Measurements from ENCODE around the gene PADI2.

PADI2 gene

DNA sequence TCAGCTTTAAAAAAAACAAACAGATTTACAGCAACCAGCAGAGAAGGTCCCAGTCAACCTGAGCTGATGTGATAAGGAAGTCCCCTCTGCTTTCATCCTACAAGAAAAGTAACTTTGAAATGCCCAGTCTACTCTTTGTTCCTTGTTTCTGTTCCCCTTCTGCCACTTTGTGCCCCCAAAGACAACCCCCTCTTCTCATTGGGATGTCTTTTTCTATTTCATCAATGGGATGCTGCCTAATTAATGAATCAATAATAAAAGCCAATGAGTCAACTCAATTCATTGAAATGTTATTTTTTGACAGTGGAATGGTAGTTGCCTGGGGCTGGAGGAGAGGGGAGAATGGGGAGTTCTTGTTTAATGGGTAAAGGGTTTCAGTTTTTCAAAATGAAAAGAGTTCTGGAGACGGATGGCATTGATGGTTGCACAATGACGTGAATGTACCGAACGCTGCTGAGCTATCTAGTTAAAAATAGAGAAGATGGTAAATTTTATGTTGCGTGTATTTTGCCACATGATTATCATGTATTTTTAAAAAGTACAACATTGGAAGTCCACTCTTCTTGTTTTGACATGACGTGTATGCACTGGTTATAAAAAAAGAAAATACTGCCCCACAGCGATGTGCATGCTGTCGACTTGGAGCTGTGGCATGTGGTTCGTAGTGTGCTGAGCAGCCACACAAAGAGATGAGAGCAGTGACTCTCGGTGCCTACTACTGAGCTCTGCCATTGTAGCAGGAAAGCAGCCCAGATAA is 22.4 kb upstream of the PADI2 start:
- DNase-seq (ENCODE audit: extremely low spot score, insufficient read length, low read depth) (no peak), FAIRE-seq (peak; percentile 85)

- FAIRE-seq, result peak; percentile 49
- no peak for DNase-seq (ENCODE audit: extremely low spot score, insufficient read length, low read depth)
Measured at GRCh38 chr1:17140279-17140678, 21.0 kb upstream of the PADI2 start.

DNA sequence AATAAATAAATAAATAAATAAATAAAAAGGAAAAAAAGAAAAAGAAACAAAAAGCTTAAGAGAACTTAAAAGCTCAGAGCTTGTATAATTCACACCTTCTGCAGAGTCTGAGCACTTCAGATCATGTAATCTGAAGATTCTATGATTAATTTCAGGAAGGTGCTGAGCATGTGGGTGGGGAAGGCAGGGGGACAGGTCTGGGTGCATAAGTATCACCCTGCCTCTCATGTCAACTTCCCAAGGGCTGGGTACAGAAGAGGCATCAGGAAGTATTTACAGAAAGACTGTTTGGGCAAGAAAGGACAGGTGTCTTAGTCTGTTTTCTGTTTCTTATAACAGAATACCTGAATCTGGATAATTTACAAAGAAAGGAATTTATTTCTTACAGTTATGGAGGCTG is 20.4 kb upstream of the PADI2 start:
- FAIRE-seq, result peak; percentile 35
- no peak for DNase-seq (ENCODE audit: extremely low spot score, insufficient read length, low read depth)

DNA sequence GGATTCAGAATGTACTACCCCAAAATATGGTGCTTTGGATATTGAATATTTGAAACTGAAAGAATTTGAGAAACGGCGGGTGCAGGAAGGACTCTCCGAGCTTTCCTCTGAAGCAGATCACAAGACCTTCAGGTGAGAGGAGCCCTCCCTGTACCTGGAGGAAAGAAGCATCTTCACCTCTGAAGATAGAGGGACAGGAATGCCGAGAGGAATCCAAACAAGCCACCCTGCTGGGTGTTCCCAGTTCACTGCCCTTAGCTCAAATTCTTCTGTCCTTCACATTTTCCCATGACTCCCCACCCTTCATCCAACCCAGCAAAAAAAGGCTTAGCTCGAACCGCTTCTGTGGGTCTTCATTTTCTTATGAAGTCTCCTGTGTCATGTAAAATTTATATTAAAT is 18.2 kb upstream of the PADI2 start:
- FAIRE-seq (no peak), DNase-seq (ENCODE audit: extremely low spot score, insufficient read length, low read depth) (no peak)

- DNase-seq (ENCODE audit: extremely low spot score, insufficient read length, low read depth), result no peak
- FAIRE-seq, result no peak
Measured at GRCh38 chr1:17136936-17137335, 17.7 kb upstream of the PADI2 start.

DNA sequence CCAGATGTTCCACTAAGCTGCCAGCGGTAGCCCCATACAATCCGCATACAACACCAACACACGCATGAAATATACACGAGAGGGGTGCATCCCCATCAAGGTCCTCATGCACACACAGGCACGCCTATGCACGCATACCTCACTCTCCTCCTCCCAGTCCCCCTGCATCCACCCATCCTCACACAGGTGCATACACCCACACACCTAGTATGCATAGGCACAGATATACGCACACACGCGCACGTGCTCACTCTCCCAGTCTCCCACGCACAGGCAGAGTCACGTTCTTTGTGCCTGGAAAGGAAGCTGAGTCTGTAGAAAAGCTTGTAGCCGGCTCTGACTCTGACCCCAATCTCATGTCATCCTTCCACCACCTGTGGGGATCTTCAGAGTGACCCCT is 16.9 kb upstream of the PADI2 start:
- no peak for FAIRE-seq
- DNase-seq (ENCODE audit: extremely low spot score, insufficient read length, low read depth), result no peak

DNA sequence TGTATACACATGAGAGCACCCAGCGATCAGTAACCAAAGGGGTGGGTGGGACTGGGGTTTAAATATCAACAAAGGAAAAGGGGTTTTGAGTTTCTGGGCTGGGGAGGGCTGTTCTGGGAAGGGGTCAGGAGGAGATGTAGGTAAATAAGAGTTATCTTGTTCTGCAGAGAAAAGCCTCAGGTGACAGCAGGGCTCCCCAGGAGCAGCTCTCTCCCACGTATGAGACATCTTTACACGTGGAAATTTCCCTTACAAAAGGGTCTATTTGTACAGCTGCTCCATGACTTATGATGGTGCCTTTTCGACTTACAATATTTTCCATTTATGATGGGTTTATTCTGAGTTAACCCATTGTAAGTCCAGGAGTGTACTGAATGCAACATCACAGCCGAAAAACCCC is 16.3 kb upstream of the PADI2 start:
- no peak for DNase-seq (ENCODE audit: extremely low spot score, insufficient read length, low read depth)

GRCh38 chr1:17134724-17135123 is 15.5 kb upstream of the PADI2 start:
- no peak for DNase-seq (ENCODE audit: extremely low spot score, insufficient read length, low read depth)
- FAIRE-seq, result no peak

More for the DNA sequence above, 16.3 kb upstream of the PADI2 start:
- FAIRE-seq, result no peak

GRCh38 chr1:17134034-17134433 is 14.8 kb upstream of the PADI2 start:
- FAIRE-seq (no peak), DNase-seq (ENCODE audit: extremely low spot score, insufficient read length, low read depth) (no peak)

GRCh38 chr1:17130138-17130635 is 10.9 kb upstream of the PADI2 start:
- no peak for DNase-seq (ENCODE audit: extremely low spot score, insufficient read length, low read depth)
- no peak for FAIRE-seq

GRCh38 chr1:17128361-17128760 is 9.1 kb upstream of the PADI2 start:
- FAIRE-seq (peak; percentile 48), DNase-seq (ENCODE audit: extremely low spot score, insufficient read length, low read depth) (no peak)

GRCh38 chr1:17125756-17126237 is 6.5 kb upstream of the PADI2 start:
- FAIRE-seq, result peak; percentile 91

DNA sequence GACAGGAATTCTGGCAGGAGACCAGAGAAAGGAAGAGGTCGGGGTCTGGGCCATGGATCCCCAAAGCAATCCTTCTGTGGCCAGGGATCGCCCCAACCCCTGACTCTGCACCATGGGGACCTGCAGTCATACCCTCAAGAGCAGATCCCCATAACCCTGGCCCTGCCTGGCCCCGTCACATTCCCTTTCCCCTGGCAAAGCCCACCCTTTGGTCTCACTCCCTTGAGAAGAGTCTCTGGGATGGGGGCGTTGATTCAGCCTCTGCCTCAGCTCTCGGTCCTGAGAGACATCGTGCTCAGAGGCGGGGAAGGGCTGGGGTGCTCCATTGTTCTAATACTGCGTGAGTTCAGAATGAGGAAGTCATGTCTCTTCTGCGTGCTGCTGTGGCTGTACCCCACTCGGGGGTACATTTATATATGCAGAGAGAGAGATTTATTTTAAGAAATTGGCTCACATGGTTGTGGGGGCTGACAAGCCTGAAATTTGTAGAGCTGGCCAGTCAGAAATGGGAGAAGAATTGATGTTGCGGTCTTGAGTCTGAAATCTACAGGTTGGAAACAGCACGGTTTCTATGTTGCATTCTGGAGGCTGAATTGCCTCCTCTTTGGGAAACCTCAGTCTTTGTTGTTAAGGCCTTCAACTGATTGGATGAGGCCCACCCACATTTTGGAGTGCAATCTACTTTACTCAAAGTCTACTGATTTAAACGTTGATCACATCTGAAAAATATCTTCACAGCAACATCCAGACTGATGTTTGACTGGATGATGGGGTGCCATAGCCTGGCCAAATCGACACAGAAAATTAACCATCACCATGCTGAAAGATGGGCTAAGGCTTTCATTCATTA is 4.2 kb upstream of the PADI2 start:
- DNase-seq (ENCODE audit: extremely low spot score, insufficient read length, low read depth) (no peak), FAIRE-seq (no peak)

More at GRCh38 chr1:17125756-17126237, 6.5 kb upstream of the PADI2 start:
- peak; percentile 62 for DNase-seq (ENCODE audit: extremely low spot score, insufficient read length, low read depth)

- FAIRE-seq (no peak), DNase-seq (ENCODE audit: extremely low spot score, insufficient read length, low read depth) (no peak)
Measured at GRCh38 chr1:17122521-17123164, 3.4 kb upstream of the PADI2 start.

DNA sequence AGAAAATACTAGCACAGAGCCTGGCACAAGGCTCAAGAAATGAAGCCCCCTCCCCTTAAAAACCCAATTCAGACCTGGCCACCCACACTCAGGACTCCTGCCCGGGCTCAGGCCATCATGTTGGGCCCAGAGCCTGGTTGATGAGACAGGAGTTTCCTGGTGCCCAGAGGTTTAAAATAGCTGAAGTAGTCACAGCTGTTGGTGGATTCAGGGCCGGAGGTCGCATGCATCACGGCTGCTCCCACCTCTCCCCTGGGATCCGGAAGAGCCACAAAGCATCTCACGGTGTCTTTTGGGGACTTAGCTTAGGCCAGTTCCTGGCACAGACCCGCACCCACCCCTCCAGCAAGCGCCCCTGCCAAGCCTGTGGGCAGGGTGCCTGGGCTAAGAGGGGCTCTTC is 2.6 kb upstream of the PADI2 start:
- no peak for DNase-seq (ENCODE audit: extremely low spot score, insufficient read length, low read depth)
- no peak for FAIRE-seq

DNA sequence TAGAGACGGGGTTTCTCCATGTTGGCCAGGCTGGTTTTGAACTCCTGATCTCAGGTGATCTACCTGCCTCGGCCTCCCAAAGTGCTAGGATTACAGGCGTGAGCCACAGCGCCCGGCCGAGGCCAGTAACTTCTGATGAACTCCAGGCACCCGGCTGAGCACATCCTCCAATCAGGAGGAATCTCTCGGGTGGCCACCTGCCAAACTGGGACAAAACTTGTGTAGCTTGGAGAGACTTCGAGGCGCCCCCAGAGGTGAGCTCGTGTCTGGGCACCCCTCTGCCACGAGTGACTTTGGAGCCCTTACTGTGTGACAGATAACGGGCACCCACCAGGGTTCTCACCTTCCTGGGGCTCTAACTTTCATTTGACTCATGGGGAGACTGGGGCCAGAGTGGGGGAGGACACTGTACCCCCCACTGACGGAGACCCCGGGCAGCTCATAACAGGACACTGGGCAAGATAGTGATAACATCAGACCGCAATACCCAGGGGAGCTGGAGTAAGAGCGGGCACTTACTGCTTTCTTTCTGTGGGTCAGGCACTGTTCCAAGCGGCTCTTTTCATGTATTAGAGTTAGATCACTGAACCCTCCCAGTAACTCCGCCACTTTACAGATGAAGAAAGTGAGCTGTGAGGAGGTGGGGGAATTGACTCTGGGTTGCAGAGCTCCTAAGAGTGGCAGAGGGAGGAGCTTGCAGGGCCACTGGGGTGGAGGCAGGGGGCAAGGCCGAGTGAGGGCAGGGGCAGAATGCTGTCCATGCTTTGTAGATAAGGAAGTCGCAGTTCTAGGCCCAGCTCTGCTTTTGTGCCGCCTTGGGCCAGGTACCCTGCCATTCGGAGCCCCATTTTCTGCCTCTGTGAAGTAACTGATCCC is 1.9 kb upstream of the PADI2 start:
- FAIRE-seq (no peak), DNase-seq (ENCODE audit: extremely low spot score, insufficient read length, low read depth) (no peak)

DNA sequence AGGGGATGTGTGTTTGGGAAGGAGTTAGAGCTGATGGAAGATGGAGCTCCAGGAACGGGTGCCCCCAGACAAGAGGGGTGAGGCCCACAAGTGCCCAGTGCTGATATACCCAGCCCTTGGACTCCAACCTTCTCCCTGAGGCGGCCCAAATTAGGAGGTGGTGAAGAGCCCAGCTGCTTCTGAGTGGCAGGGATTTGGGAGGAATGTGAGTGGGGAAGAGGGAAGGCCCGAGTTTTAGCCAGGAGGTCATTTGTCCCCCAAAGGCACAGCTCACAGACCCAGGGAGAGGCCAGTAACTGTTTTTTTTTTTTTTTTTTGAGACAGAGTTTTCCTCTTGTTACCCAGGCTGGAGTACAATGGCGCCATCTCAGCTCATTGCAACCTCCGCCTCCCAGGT is 1.2 kb upstream of the PADI2 start:
- DNase-seq (ENCODE audit: extremely low spot score, insufficient read length, low read depth) (no peak), FAIRE-seq (no peak)

DNA sequence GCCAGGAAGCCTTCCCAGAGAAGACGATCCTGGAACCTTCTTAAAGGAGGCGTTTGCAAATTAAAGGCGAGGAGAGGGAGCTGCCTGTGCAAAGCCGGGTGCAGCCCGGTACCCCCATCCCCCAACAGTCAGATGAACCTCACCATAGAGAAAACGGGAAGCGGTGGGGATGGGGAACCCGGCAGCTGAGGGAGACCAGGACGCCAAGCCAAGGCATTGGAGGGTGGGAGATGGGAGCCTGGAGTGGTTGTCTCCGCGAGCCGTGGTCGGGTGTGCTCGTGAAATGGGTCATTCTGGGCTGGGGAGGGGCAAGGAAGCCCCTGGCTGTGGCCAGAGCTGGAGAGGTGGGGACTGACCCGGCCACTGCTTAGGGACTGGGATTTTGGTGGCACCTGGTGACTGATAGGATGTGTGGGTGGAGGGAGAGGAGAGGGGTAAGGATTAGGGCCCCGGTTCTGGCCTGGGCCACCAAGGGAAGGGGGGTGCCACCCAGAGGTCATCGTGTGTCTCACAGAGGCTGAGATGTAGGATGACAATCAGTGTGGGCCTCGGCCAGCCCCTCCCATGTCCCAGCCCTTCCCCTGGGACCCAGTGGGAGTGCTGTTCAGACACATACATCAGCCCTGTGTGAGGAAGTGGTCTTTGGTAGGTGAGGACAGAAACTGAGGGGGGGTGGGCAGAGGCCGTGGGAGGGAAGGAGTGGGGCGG is 676 bp upstream of the PADI2 start:
- FAIRE-seq (peak; percentile 86), DNase-seq (ENCODE audit: extremely low spot score, insufficient read length, low read depth) (peak; percentile 62)

DNA sequence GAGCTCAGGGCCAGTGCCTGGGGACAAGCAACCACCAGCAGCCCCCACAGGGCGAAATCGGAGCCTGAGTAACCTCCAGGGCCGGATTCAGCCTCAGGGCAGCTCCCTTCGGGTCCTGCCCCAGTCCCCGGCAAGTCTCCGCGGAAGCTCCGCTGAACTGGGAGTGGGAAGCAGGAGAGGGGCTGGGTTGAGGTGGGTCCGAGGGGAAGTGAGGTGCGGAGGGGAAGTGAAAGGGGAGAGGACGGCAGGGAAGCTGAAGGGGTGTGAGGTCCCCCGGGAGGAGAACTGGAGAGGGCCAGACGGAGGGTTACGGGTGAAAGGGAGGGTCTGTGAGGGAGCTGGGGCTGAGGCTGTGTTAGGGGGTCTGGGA is 560 bp downstream of the PADI2 start:
- DNase-seq (ENCODE audit: extremely low spot score, insufficient read length, low read depth) (no peak), FAIRE-seq (no peak)
